Measurements from ENCODE around the gene CBFA2T3.

DNA sequence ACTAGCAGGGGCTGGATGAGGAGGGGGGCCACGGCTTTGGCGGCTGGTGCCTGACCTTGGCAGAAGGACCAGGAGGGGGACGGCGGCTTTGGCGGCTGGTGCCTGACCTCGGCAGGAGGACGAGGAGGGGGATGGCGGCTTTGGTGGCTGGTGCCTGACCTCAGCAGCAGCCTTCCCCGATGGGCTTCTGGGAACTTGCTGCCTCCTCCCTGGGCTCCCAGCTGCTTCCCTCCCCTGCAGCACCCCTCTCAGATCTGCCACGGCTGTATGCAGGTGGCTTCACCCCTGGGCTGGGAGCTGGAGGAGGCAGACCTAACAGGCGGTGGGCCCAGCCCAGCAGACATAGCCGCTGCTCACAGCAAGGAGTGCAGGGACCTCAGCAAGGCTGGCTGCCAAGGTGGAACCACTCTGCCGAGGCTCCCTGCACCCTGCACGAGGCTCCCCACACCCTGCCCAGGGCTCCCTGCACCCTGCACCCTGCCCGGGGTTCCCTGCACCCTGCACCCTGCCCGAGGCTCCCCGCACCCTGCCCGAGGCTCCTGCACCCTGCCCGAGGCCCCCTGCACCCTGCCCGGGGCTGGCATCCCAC lies 38.4 kb upstream of the CBFA2T3 start:
- TF ChIP-seq, protein P1, sequence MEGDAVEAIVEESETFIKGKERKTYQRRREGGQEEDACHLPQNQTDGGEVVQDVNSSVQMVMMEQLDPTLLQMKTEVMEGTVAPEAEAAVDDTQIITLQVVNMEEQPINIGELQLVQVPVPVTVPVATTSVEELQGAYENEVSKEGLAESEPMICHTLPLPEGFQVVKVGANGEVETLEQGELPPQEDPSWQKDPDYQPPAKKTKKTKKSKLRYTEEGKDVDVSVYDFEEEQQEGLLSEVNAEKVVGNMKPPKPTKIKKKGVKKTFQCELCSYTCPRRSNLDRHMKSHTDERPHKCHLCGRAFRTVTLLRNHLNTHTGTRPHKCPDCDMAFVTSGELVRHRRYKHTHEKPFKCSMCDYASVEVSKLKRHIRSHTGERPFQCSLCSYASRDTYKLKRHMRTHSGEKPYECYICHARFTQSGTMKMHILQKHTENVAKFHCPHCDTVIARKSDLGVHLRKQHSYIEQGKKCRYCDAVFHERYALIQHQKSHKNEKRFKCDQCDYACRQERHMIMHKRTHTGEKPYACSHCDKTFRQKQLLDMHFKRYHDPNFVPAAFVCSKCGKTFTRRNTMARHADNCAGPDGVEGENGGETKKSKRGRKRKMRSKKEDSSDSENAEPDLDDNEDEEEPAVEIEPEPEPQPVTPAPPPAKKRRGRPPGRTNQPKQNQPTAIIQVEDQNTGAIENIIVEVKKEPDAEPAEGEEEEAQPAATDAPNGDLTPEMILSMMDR (IDR thresholded peaks at IDR 0.05; ENCODE audit: borderline replicate concordance, extremely low read depth, low read length, poor library complexity, severe bottlenecking) = no peak
- no peak for TF ChIP-seq EZH2 (IDR thresholded peaks at IDR 0.05; ENCODE audit: borderline replicate concordance, low read depth, low read length, severe bottlenecking)

Measured in DND-41 (cell line).